Rectal smooth muscle tissue (tissue), 1 donor: ENCODE data around the gene ELL.
"Not testable (repeated sequence)": the region's sequence is repeated elsewhere in the genome, so short reads cannot be mapped to it uniquely, and the experiment has no call there.

ENCODE experiments used
- H3K27ac ChIP-seq: one replicate; pipeline ENCODE4 v1.7.0; 2013; ENCODE audit warnings: low read depth, low read length, inconsistent platforms
- H3K27me3 ChIP-seq: one replicate; pipeline ENCODE4 v1.7.0; 2013; ENCODE audit warnings: low read length; ENCODE audit not compliant: control insufficient read depth, insufficient read depth
- H3K36me3 ChIP-seq: one replicate; pipeline ENCODE4 v1.7.0; 2013; ENCODE audit warnings: low read length; ENCODE audit not compliant: control insufficient read depth, insufficient read depth
- H3K4me1 ChIP-seq: one replicate; pipeline ENCODE4 v1.7.0; 2013; ENCODE audit warnings: low read length; ENCODE audit not compliant: control insufficient read depth, insufficient read depth
- H3K4me3 ChIP-seq: one replicate; pipeline ENCODE4 v1.7.0; 2013; ENCODE audit warnings: low read length
- H3K9ac ChIP-seq: one replicate; pipeline ENCODE4 v1.7.0; 2013; ENCODE audit warnings: low read length

Gene ELL

DNA sequence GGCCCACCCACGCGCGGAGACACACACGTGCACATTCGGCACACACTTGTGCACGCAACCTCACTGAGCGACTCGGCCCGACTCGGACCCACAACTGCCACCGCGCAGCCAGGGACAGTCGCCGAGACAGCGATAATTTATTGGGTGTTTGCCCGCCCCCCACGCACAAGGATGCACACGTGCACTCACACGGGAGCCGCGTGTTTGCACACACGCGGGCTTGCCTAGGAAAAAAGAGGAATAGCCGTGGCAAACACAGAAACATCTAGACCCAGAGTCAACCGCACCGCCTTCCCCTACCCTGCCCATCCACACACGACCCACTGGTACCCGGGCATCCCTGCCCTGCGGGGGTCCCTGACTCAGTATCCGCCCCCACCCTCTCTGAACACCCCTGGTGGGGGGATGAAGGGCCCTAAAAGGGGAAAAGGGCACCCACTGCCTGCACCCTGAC is 103.8 kb downstream of the ELL start:
- Histone ChIP-seq H3K27ac (peak overlapping the region; percentile 91), H3K4me3 (peak overlapping the region; percentile 80), H3K4me1 (peaks cover 26% of the 10 kb centered on the region), H3K9ac (no peak overlapping the region), H3K27me3 (peaks cover 10% of the 10 kb centered on the region), H3K36me3 (no peaks in the 10 kb centered on the region)

GRCh38 chr19:18417250-18418028 is 104.4 kb downstream of the ELL start:
- peak overlapping the region; percentile 91 for H3K27ac ChIP-seq
- peak overlapping the region; percentile 57 for H3K4me3 ChIP-seq
- no peaks in the 10 kb centered on the region for H3K36me3 ChIP-seq
- peaks cover 10% of the 10 kb centered on the region for H3K27me3 ChIP-seq
- H3K4me1 ChIP-seq = peaks cover 26% of the 10 kb centered on the region
- H3K9ac ChIP-seq = peak overlapping the region; percentile 69

GRCh38 chr19:18416778-18417249 is 105.1 kb downstream of the ELL start:
- Histone ChIP-seq H3K4me3 (peak overlapping the region; percentile 57), H3K9ac (peak overlapping the region; percentile 69), H3K36me3 (no peaks in the 10 kb centered on the region), H3K27ac (peak overlapping the region; percentile 91), H3K4me1 (peaks cover 26% of the 10 kb centered on the region), H3K27me3 (peaks cover 10% of the 10 kb centered on the region)

DNA sequence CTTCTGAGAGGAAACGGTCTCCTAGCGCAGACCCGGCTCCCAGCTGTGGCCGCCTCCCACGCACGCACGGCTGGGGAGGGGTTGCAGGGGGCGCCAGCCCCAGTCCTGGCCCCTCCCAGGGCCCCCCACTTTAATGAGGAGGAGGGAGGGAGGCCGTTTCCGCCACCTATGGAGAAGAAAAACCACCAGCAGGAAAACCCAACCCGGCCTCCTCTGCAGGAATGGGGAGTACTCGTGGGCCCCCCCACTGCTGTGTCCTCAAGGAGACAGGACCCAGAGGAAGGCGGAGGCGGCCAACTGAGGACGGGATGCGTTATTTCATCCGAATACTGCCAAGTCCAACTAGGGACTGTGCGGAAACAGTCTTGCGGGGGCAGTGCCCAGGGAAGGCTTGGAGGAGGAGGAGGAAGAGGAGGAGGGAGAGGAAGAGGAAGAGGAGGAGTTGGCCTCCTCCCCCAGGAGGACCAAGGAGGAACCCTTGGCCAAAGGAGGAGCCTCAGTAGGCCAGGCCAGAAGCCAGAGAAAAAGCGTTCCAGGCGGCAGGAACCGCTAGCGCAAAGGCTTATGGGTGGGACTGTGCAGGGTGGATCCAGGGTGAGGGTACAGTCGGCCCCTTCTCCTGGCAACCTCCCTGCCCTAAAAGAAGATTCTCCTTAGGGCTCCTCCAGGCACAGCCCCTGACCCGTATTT is 106.5 kb downstream of the ELL start:
- Histone ChIP-seq H3K27ac (peak overlapping the region; percentile 91), H3K9ac (no peak overlapping the region), H3K4me1 (peaks cover 26% of the 10 kb centered on the region), H3K27me3 (peaks cover 10% of the 10 kb centered on the region), H3K4me3 (peak overlapping the region; percentile 2), H3K36me3 (no peaks in the 10 kb centered on the region)

- peaks cover 10% of the 10 kb centered on the region for H3K27me3 ChIP-seq
- peak overlapping the region; percentile 91 for H3K27ac ChIP-seq
- no peaks in the 10 kb centered on the region for H3K36me3 ChIP-seq
- peak overlapping the region; percentile 2 for H3K4me3 ChIP-seq
- peaks cover 23% of the 10 kb centered on the region for H3K4me1 ChIP-seq
- H3K9ac ChIP-seq = no peak overlapping the region
These were observed 107.2 kb downstream of the ELL start for GRCh38 chr19:18414504-18415177.

DNA sequence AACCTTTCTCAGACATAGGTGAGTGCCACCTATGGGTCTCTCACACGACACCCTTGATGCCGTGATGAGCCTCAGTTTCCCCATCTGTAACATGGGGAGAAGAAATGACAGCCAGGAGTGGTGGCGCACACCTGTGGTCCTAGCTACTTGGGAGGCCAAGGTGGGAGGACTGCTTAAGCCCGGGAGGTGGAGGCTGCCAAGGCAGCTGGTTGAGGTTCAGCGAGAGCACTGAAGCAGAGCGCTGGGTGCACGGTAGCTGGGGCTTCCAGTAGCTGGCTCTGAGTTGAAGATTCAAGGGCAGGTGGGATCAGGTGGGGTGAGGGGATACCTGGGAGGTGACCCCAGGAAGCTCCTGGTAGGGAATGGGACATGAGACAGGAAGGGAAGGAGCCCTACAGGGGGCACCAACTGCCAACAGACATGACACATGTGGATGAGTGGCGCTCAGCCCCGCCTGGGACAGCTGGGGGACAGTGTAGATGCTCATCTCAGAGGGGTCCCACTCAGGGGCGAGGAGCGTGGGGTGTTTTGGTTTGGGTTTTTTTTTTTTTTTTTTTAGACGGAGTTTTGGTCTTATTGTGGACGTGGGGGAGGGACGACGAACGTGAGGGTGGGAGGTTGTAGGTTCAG is 109.1 kb downstream of the ELL start:
- peaks cover 3% of the 10 kb centered on the region for H3K27me3 ChIP-seq
- H3K27ac ChIP-seq = no peak overlapping the region
- no peaks in the 10 kb centered on the region for H3K36me3 ChIP-seq
- peaks cover 15% of the 10 kb centered on the region for H3K4me1 ChIP-seq
- H3K9ac ChIP-seq = no peak overlapping the region
- no peak overlapping the region for H3K4me3 ChIP-seq

GRCh38 chr19:18408053-18408476 is 113.8 kb downstream of the ELL start:
- H3K27me3 ChIP-seq = no peaks in the 10 kb centered on the region
- H3K9ac ChIP-seq = no peak overlapping the region
- no peaks in the 10 kb centered on the region for H3K4me1 ChIP-seq
- H3K27ac ChIP-seq = no peak overlapping the region
- H3K36me3 ChIP-seq = no peaks in the 10 kb centered on the region
- no peak overlapping the region for H3K4me3 ChIP-seq

GRCh38 chr19:18406749-18407148 is 115.1 kb downstream of the ELL start:
- no peaks in the 10 kb centered on the region for H3K27me3 ChIP-seq
- H3K9ac ChIP-seq = no peak overlapping the region
- no peaks in the 10 kb centered on the region for H3K36me3 ChIP-seq
- H3K4me3 ChIP-seq = no peak overlapping the region
- H3K4me1 ChIP-seq = no peaks in the 10 kb centered on the region
- no peak overlapping the region for H3K27ac ChIP-seq

- H3K27me3 ChIP-seq, H3K4me3 ChIP-seq, H3K9ac ChIP-seq, H3K36me3 ChIP-seq, H3K4me1 ChIP-seq, H3K27ac ChIP-seq: not testable (repeated sequence)
These were observed 116.1 kb downstream of the ELL start for GRCh38 chr19:18405754-18406153.

DNA sequence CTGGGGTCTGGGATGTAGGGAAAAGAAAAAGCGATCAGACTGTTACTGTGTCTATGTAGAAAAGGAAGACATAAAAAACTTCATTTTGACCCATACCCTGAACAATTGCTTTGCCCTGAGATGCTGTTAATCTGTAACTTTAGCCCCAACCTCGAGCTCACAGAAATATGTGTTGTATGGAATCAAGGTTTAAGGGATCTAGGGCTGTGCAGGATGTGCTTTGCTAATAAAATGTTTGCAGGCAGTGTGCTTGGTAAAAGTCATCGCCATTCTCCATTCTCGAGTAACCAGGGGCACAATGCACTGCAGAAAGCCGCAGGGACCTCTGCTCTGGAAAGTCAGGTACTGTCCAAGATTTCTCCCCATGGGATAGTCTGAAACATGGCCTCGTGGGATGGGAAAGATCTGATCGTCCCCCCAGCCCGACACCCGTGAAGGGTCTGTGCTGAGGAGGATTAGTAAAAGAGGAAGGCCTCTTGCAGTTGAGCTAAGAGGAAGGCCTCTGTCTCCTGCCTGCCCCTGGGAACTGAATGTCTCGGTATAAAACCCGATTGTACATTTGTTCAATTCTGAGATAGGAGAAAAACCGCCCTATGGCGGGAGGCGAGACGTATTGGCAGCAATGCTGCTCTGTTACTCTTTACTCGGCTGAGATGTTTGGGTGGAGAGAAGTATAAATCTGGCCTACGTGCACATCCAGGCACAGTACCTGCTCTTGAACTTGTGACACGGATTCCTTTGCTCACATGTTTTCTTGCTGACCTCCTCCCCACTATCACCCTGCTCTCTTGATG is 119.2 kb downstream of the ELL start:
- H3K4me1 ChIP-seq, H3K4me3 ChIP-seq, H3K36me3 ChIP-seq, H3K27me3 ChIP-seq, H3K27ac ChIP-seq, H3K9ac ChIP-seq: not testable (repeated sequence)

GRCh38 chr19:18401580-18402112 is 120.2 kb downstream of the ELL start:
- Histone ChIP-seq H3K27ac (no peak overlapping the region), H3K27me3 (peaks cover 5% of the 10 kb centered on the region), H3K36me3 (no peaks in the 10 kb centered on the region), H3K4me3 (no peak overlapping the region), H3K9ac (no peak overlapping the region), H3K4me1 (no peaks in the 10 kb centered on the region)
